Endometrial microvascular endothelial cells (primary cell): ENCODE data around the gene MYO7A. TPM values are rescaled to one million over a fixed set of nuclear protein-coding genes. Genes with fewer than 3 reads are reported as not detected.

Experiments
- in situ Hi-C: cut with HindIII; loops from 2 replicates; pipeline ENCODE4 v1.10.0; 2017; ENCODE audit warnings: low sequenced_read_pairs, low pct_unique_long_range_greater_than_20kb; ENCODE audit errors: inconsistent ontology term
- total RNA-seq: library from RNA; depleted of rRNA; stranded (reverse); fragments of >200 nt; gene quantifications from one replicate; pipeline ENCODE4 v1.2.3, GENCODE V29; 2015; ENCODE audit errors: inconsistent ontology term

MYO7A gene
- total RNA-seq, 1 donor from 2014 or later, result not detected

DNA sequence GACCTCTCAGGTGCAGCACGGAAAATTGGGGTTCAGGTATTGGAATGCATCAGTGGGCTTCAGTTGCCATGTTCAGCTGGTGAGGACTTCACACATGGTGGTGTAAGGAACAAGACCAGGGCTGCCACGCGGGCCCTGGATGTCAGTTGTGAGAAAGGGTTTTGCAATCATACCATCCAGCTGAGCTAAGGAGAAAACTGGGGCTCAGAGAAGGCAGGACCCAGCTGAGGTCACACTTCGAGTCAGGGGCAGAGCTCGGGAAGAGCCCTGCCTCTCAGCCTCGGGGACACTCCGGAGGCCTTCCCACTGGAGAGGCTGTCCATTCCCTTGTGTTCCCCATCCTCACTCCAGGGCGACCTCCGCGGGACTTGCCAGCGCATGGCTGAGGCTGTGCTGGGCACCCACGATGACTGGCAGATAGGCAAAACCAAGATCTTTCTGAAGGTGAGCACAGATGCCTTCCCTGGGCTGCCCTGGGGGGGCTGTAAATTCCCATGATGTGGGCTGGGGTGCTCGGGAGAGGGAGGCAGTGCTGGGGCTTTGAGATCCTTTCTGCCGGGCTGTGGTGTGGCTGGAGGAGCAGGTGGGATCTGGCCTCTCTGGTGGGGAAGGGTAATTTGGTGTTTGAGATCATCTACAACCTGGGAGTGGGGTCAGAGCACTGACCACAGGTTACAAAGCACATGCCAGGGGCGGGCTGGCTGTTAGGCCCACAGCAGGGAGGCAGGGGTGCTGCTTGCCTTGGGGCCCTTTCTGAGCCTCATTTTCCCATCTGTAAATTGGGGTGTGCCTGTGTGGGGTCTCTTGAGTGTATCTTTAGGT, 47.2 kb downstream of the MYO7A start:
- in situ Hi-C loops, result no loop called here

DNA sequence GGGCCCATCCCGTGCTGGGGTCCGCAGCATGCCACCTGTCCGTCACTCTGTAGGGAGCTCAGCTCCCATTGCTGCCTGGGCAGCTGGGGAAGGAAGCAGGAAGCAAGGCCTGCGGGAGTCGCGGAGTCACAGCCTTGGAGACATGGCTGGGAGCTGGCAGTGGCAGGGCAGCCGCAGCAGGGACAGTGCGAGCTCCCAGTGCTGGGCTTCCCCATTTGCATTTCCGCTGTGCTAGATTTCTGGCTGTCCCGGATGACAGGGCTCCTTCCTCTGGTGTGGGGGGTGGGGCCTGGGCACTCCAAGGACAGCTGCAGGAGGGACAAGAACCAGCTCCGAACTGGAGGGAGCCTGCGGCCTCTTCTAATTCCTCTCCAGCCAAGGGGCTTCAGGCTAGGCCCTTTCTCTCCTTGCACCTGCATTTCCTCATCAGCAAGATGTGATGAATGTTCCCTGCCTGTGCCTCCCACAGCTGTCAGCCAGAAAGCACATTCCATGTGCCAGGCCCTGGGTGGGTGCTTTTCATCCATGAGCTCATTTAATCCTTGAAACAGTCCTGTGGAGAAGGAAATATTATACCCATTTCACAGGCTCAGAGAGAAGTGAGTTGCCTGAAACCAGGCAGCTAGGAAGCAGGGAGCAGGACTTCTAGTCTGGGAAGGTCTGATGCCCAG, 48.0 kb downstream of the MYO7A start:
- in situ Hi-C loops, result no loop called here

DNA sequence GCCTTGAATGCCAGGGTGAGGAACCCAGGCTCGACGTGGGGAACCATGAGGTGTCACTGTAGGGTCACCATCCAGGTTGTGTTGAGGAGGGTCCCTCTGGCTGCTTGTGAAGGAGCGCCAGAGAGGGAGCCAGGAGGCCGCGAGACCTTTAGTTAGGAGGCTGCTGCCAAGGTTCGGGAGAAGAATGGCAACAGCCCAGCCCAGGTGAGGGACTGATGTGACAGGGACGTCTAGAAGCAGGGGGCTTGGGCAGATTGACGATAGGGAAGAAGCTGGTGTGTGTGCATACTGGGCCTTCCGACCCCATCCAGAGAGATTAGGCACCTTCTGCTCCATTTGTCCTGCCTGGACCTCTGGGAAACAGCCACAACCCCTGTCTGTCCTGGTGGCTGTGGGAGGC, 49.0 kb downstream of the MYO7A start:
- in situ Hi-C loops, result no loop called here

DNA sequence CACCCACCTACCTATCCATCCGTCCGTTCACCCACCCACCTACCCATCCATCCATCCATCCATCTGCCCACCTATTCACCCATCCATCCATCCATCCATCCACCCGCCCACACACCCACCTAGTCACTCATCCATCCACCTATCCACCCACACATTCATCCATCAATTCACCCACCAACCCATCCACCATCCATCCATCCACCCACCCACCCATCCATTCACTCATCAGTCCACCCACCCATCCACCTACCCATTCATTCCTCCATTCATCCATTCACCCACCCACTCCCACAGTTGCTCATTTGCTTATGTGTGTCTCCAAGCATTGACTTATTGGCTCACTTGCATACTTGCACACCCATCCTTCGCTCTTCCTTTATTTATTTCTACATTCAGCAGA, 50.1 kb downstream of the MYO7A start:
- in situ Hi-C loops, result no loop called here

DNA sequence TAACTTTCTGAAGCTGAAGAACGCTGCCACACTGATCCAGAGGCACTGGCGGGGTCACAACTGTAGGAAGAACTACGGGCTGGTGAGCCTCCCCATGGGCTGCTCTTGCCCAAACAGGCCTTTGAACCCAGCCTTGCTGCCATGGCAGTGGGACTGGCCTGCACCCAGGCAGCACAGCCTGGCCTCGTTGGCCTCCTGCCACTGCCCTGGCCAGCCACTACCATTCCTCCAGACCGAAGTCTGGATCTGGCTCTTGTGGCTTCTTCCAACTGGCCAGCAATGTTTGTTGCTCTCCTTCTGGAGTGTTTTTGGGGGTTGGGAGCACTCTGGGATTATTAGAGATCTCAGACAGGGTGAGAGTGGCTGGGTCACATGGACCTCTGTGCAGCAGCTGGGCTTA, 51.0 kb downstream of the MYO7A start:
- in situ Hi-C loops, result no loop called here

DNA sequence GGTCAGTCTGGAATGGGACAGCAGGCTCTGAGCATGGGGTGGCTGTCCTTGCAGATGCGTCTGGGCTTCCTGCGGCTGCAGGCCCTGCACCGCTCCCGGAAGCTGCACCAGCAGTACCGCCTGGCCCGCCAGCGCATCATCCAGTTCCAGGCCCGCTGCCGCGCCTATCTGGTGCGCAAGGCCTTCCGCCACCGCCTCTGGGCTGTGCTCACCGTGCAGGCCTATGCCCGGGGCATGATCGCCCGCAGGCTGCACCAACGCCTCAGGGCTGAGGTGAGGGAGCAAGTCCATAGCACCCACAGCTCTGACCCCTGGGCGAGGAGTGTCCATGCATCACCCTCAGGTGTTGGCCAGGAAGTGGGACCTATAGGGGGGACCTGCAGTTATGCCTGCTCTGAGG, 51.6 kb downstream of the MYO7A start:
- in situ Hi-C loops, result no loop called here

DNA sequence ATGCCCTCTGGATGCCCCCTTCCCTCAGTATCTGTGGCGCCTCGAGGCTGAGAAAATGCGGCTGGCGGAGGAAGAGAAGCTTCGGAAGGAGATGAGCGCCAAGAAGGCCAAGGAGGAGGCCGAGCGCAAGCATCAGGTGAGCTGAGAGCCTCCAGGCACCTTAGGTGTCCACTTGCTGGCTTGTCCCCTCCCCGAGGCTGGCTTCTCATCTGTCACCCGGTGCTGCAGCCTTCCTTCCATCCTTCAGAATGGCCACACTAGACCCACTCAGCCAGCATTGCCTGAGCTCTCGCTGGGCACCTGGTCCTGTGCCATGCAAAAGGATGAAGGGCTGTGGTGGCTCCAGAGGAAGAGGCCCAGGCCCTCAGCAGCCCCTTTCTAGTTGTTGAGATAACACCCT, 52.3 kb downstream of the MYO7A start:
- in situ Hi-C loops, result no loop called here

DNA sequence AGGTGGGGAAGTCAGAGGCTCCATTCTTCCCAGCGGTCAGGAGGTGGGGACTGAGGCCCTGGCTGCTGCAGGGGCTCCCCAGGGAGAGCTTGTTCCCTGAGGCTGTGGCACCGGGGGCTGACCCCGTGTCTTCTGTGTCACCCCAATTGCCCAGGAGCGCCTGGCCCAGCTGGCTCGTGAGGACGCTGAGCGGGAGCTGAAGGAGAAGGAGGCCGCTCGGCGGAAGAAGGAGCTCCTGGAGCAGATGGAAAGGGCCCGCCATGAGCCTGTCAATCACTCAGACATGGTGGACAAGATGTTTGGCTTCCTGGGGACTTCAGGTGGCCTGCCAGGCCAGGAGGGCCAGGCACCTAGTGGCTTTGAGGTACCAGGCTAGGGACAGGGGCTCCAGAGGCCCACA, 53.2 kb downstream of the MYO7A start:
- in situ Hi-C loops, result no loop called here

DNA sequence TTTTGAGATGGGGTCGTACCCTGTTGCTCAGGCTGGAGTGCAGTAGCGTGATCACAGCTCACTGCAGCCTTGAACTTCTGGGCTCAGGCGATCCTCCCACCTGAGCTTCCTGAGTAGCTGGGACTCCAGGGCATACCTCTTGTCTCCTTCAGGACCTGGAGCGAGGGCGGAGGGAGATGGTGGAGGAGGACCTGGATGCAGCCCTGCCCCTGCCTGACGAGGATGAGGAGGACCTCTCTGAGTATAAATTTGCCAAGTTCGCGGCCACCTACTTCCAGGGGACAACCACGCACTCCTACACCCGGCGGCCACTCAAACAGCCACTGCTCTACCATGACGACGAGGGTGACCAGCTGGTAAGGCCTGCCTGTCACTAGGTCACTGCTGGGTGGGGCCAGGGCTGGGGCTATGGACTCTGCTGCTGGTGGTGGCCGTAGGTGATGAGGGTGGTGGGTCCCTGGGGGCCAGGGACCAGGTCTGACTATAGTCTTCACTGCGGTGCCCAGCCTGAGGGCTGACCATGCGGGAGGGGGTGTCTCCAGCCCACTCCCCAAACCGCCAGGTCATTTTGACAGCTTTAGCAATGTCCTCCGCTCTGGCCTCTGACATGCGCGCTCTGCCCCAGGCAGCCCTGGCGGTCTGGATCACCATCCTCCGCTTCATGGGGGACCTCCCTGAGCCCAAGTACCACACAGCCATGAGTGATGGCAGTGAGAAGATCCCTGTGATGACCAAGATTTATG, 53.9 kb downstream of the MYO7A start:
- in situ Hi-C loops, result no loop called here

DNA sequence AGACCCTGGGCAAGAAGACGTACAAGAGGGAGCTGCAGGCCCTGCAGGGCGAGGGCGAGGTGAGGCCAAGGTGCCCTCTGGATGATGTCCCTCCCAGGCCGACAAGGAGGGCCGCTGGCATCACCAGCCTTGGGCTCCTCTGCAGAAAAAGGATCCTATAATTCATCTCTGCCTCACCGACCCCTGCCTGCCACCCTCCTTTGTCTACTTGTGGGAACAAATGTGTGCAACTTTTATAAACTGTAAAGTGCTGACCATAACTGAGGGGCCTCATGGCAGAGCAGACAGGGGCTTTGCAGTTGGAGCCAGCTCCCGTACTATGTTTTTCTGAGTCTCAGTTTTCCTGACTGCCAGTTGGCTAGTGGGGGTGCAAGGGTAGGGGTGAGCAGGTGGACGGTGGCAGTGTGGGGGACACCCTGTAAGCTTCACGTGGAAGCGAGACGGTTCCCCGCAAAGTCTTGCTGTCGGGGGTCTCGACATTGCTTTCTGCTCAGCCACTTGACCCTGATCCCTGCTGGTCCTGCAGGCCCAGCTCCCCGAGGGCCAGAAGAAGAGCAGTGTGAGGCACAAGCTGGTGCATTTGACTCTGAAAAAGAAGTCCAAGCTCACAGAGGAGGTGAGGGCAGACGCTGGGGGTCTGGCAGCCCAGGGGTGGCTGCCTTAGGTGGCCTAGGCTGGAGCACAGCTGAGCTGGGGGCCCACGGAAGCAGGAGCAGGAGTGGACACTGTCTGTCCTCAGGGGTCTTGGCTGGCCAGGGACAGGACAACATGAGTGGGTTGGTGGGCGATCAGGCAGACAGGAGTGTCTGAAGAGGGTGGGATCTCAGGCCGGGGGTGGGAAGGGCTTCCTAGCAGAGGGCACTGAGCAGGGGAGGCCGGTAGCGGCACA, 54.7 kb downstream of the MYO7A start:
- in situ Hi-C loops, result no loop called here

DNA sequence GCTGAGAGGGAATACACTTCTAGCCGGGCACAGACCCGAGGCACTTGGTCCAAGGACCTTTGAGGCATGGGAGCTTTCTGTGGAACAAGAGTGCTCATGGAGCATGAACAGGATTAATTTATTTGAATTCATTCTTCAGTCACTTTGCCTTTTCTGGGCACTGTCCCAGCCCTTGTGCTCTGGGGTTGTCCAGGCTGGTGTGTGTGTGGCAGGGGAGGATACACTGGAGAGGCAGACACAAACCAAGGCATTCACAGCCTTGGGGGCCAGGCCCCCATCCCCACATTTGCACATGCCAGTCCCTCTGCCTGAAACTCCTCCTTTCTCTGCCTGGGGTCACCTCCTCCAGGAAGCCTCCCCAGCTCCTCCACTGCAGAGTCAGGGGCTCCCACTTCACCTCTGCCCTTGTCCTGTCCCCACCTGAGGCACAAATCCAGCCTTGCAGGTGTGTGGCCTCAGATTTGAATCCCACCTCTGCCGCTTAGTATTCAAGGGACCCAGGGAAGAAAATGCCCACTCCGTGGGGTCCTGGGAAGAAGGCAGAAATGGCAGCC, 55.5 kb downstream of the MYO7A start:
- in situ Hi-C loops, result no loop called here

DNA sequence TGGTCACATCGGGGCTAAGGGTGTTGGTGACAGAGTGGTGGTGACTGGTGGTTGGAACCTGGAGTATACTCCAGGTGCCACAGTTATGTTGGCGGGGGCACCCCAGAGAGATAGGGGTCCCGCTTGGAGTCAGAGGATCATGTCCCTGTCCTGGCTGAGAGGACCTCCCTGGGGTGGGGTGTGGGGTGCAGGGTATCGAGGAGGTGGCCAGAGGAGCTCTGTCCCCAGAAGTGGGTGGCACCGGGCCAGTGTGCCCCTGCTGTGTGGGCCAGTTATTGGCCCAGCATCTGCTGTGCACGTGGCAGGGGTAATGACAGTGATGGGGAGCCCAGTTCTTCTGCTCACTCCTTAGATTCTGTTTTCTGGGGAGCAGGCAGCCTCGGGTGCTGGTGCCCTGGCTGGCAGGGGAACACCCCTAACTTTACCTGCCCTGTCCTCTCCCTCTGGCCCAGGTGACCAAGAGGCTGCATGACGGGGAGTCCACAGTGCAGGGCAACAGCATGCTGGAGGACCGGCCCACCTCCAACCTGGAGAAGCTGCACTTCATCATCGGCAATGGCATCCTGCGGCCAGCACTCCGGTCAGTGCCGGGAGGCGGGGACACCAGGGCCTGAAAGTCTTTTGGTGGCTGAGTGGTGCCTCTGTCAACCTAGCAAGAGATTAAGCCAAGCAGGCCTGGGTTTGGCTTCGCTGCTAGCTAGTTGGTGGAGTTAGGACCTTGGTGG, 56.3 kb downstream of the MYO7A start:
- in situ Hi-C loops, result no loop called here

DNA sequence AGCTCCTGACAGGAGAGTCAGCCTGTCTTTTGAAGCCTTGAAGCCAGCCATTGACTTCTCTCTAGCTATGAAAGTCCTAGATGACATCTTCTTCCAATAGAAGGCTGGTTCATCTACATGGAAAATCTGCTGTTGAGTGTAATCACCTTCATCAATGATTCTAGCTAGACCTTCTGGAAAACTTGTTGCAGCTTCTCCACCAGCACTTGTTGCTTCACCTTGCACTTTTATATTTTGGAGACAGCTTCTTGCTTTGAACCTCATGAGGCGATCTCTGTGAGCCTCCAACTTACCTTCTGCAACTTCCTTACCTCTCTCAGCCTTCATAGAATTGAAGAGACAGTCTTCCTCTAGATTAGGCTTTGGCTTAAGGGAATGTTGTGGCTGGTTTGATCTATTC, 58.3 kb downstream of the MYO7A start:
- in situ Hi-C loops, result no loop called here

DNA sequence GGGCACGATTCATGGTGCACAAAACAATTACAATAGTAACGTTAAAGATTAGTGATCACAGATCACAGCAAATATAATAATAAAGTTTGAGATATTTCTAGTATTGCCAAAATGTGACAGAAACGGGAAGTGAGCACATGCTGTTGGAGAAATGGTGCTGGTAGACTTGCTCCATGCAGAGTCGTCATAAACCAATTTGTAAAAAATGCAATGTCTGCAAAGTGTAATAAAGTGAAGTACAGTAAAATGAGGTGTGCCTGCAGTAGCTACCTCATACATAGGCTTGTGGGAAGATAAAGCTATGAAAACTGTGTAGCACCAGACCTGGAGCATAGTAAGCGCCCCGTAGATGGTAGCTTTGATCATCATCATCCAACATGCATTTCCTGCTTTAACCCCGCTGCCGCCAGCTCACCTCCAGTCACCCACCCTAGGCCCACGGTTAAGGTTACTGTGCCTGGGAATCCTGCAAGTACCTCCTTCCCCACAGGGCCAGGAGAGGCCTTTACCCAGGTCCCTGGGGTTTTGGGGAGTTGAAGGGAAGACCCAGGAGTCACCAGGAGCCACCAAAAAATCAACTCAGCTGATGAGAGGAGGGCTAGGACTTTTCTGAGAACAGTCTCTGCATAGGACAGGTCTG, 59.2 kb downstream of the MYO7A start:
- in situ Hi-C loops, result no loop called here

DNA sequence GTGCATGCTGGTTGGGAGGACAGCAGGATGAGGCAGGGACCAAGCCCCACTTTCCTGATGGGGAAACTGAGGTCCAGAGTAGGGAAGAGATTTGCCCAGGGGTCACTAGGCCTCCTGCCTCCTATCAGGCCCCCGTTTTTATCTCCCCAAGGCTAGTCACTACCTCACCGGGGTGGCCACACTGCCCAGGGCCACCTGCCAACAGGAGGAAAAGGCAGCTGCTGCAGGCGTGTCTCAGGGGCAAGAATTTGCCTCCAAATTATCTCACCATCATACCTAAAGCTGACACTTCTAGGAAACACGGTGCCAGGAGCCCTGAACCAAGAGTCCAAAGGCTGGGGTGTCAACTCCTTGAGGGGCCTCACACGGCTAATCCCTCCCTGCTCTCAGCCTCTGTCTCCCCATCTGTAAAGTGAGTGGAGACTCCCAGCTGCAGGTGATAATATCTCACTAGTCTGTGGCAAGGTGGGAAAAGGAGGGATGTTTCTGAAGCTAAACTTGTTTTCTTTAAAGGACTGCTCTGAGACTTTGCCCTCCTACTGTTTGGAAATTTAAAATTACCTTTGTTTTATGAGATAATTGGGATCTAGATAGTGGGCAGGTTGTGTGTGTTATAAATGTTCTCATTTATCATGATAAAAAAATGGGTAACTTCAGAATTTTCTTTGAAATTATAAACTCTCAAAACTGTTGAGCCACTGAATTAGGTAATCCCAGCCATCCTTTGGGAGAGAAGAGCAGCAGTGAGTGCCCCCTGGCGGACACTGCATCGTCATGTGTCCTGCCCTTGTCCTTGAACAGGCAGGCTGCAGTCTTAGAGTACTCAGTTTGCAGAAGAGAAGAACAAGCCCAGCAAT, 60.0 kb downstream of the MYO7A start:
- in situ Hi-C loops, result no loop called here

DNA sequence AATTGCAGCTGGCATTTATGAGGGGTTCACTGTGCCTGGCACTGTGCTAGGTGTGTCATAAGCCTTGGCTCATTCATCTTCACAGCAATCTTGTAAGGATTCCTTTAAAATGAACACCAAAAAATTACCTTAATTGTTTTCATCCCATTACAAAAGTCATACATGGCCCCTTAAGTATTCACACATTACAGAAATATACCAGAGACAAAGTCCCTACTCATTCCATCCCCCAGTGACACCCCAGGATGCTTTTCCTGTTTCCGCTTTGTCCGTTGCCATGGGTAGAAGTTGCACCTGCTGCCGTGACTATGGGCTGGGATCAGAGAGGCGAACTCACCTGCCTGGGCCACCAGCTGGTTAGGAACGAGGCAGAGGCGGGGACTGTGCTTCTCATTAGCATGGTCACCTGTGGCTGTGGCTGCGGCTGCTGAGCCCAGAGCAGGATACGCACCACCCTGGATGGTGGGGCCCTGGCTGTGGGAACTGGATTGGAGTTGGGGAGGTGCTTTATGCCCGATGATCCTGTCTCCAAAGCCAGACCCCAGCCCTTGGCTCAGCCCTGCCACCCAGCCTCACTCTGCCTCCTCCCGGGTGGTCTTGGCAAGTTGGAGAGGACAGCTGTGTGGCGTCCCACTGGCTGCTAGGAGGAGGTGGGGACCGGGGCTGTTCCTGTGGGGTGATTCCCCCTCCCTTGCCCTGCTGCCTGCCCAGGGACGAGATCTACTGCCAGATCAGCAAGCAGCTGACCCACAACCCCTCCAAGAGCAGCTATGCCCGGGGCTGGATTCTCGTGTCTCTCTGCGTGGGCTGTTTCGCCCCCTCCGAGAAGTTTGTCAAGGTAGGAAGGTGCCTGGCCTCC, 60.8 kb downstream of the MYO7A start:
- in situ Hi-C loops, result no loop called here
